GM19239 (cell line): Measurements from ENCODE around the gene MCU.
A peak's percentile ranks its signal among the peaks of the same experiment; 100 is the strongest.
"Not testable (repeated sequence)": the region's sequence is repeated elsewhere in the genome, so short reads cannot be mapped to it uniquely, and the experiment has no call there.

ENCODE experiments used
- DNase-seq: peaks from one replicate; pipeline ENCODE4 v3.0.0; 2011; ENCODE audit warnings: low spot score; ENCODE audit not compliant: insufficient read length
- FAIRE-seq: peaks from 2 replicates; lab custom pipeline; 2011; peaks lifted over from hg19 to GRCh38; lab: Jason Lieb, UNC

Gene MCU, protein sequence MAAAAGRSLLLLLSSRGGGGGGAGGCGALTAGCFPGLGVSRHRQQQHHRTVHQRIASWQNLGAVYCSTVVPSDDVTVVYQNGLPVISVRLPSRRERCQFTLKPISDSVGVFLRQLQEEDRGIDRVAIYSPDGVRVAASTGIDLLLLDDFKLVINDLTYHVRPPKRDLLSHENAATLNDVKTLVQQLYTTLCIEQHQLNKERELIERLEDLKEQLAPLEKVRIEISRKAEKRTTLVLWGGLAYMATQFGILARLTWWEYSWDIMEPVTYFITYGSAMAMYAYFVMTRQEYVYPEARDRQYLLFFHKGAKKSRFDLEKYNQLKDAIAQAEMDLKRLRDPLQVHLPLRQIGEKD

GRCh38 chr10:72691863-72692743 is at the start of gene MCU:
MCU (plus strand) TSS chr10:72692143; CDS start chr10:72692152, 9 bp downstream.
- peak; percentile 88 for DNase-seq
- peak; percentile 88 for FAIRE-seq

DNA sequence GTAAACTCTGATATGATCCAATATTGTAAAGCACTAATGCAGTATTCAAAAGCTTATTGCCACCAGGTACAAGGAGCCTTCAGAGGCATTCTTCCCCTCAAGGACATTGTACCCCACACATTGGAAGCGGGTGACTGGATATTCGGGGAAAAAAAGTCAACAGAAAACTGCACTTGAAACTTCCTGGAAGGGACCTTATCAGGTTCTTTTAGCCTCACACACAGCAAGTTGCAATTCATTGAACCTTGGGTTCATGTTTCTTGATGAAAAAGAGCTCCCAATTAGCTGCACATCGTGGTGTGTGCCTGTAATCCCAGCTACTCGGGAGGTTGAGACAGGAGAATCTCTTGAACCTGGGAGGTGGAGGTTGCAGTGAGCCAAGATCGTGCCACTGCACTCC is 49.6 kb upstream of the MCU start:
- no peak for DNase-seq
- no peak for FAIRE-seq

GRCh38 chr10:72645263-72645858 is 46.6 kb upstream of the MCU start:
- FAIRE-seq (no peak), DNase-seq (no peak)

DNA sequence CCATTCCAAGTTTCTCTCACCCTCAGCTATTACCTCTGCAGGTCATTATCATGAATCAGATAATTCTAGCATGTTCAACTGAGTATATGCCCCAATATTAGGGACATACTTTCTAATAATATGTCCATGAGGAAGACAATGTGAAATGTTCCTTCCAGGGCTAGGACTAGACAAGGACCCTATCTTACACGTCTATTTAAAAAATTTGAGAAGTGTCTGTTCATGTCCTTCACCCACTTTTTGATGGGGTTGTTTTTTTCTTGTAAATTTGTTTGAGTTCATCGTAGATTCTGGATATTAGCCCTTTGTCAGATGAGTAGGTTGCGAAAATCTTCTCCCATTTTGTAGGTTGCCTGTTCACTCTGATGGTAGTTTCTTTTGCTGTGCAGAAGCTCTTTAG is 45.0 kb upstream of the MCU start:
- FAIRE-seq: not testable (repeated sequence)

DNA sequence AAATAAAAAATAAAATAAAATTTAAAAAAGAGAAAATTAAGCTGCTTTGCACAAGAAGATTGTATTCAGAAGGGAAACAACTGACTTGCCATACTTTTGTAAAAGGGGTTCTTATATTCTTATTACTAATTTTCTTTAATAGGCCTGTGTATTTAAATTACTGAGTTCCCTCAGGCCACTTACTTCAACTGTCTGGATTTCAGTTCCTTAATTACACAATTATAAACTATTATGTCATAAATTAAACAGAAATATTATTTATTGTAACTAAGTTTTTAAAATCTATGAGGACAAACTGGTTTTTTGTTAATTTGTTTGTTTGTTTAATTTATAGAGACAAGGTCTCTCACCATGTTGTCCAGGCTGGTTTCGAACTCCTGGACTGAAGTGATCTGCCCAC is 43.6 kb upstream of the MCU start:
- no peak for FAIRE-seq

More for the DNA sequence above, 45.0 kb upstream of the MCU start:
- DNase-seq: not testable (repeated sequence)

DNA sequence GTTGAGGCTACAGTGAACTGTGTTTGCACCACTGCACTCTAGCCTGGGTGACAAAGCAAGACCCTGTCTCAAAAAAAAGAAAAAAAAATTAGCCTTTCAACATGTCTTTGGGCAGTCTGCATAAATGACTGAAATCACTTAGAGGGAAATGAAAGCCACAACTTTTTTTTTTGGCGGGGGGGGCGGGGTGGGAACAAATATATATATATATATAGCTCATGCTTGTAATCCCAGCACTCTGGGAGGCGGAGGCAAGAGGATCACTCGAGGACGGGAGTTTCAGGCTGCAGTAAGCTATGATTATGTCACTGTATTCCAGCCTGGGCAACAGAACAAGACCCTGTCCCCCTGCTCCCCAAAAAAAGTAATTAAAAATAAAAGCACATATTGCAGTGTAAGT is 42.7 kb upstream of the MCU start:
- no peak for FAIRE-seq
- DNase-seq: no peak

More for the DNA sequence above, 43.6 kb upstream of the MCU start:
- DNase-seq: no peak

GRCh38 chr10:72653383-72654096 is 38.4 kb upstream of the MCU start:
- no peak for FAIRE-seq
- DNase-seq: no peak

DNA sequence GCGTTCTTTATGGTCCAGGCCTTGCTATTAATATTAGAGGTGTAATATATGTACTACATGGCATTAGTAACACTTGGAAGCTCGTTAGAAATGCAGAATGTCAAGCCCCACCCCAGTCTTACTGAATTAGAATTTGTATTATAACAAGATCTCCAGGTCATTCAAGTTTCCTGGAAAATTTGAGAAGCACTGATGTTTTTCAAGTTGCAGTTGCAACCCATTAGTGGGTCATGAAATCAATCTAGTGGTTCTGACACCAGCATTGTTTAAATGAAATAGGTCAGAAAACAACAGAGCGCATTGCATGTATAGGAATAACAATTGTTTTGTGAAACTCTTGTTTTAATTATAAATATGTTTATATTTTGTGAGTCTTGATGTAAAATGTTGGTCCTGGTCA is 37.2 kb upstream of the MCU start:
- no peak for FAIRE-seq

DNA sequence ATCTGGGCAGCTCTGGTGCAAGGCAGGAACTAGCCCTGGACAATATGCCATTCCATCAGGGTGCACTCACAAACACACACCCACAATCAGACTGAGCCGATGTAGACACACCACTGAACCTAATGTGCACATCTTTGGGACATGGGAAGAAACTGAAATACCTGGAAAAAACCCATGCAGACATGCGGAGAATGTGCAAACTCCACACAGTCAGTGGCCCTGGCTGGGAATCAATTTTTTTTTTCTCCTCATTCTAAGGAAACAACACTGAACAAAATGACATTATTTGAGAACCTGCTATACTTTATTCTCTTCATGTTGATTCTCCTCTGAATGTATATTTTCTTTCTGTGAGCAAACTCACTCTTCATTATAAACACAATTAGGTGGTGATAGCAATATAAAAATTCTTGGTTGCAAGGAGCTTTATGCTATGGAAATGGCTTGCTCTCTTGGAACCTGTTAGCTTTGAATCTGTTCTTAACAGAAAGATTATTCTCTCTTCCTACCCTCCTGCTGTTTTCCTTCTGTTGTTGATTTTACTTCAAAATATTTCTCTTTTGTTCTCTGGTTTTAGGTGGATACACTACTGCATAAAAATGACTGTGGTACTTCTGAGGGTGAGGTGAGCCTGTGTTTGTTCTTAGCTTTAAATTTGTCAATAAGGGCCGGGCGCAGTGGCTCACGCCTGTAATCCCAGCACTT is 33.1 kb upstream of the MCU start:
- FAIRE-seq (no peak), DNase-seq (no peak)

More for the DNA sequence above, 37.2 kb upstream of the MCU start:
- no peak for DNase-seq

- DNase-seq: no peak
- no peak for FAIRE-seq
Measured at GRCh38 chr10:72659694-72660093, 32.2 kb upstream of the MCU start.

DNA sequence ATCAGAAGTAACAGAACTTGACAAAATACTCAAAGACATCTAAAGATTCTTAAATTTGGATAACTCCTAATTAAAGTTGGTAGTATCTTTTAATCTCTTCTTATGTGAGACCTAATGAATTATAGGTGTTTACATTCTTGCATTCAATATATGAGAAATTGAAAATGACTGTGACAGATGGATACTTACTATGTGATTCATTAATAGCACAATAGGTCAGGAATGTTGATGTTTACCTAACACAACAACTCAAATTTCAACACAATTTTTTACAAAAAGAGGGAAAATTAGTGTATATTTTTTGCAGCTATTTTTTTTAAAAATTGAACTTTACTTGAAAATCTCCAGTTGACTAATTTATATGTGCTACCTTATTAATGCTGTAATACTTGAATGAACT is 31.7 kb upstream of the MCU start:
- no peak for FAIRE-seq
- no peak for DNase-seq

DNA sequence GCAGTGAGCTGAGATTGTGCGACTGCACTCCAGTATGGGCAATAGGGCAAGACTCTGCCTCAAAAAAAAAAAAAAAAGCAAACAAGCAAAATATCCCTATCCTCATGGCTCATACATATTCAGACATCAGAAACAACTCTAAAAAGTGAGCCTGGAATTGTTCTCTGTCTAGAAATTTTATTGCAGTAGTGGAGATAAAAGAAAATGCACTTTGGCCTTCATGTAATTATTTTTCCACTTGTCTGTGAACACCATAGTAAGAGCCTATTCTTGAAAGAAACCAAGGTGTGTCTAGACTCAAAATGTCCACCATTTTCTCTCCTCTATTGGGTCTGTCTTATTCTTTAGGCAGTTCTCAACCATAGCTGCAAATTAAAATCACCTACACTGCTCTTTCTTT is 30.5 kb upstream of the MCU start:
- DNase-seq (no peak), FAIRE-seq (no peak)

DNA sequence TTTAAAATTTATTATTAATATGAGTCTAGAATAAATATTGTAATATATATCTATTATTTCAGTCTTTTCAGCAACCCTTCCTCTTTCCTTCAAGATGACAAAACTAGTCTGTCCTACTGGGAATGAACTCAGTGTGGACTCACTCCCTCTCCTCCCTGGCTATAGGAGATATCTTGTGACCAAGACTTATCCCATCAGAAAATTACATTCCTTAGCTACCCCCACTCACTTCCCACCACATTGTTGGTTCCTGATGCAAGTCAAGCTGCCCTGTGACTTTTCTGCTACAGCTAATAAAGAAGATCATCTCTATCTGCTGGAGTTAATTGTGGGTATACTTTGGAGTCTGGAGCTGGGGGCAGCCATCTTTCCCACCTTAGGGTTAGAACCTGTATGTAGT is 28.0 kb upstream of the MCU start:
- no peak for DNase-seq

DNA sequence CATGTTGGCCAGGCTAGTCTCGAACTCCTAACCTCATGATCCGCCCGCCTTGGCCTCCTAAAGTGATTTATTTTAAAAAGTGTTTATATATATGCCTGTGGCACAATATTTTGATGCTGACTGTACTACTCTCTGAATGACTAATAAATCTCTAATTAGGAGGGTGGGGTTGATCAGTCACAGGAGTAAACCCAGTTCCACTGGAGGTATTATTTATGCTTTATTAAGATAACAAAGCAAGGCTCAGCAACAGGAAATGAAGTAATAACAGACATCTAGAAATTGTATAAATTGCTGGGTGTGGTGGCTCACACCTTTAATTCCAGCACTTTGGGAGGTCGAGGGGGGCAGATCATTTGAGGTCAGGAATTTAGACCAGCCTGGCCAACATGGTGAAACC is 26.0 kb upstream of the MCU start:
- FAIRE-seq (no peak), DNase-seq (no peak)

More for the DNA sequence above, 28.0 kb upstream of the MCU start:
- FAIRE-seq: no peak

DNA sequence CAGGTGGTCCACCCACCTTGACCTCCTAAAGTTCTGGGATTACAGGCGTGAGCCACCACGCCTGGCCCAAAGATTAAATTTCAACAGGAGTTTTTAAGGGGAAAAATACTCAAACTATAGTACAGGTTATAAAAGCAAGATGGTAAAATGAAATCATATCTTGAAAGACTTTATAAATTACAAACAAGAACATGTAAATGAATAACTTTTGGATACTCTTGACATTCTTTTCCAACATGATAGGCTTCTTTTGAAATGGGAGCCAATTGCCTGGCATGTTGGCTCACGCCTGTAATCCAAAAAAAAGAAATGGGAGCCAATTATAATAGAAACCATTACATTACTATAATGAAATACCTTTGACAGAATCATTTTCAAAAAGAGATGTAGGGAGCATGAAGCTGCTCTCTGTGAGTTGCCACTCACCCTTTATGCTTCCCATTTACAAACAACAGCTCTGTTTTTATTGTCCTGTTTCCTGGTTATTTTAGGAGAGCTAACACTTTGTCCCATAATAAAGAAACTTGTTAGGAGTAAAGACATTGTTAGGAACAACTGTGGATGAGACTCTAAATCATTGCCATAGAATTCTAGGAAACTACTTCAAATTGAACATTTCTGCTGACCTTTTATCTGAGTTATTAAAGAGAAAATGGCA is 24.6 kb upstream of the MCU start:
- no peak for FAIRE-seq

DNA sequence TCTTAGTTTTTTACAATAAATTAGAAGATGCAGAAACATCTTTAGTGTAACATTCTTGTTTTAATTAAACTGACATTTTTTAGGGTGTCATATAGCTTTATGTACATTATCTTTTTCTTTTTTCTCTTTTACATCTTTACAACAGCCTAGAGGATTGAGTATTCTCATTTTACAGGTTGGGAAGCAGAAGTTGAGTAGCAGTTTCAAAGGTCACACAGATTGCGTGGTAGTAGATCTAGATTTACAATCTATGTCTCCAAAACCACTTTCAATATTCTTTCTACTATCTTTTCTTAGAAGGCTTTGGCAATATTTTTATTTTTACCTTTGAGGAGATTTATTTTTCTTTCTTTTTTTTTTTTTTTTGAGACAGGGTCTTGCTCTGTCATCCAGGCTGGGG is 18.7 kb upstream of the MCU start:
- FAIRE-seq (no peak), DNase-seq (no peak)

More for the DNA sequence above, 24.6 kb upstream of the MCU start:
- DNase-seq: no peak

DNA sequence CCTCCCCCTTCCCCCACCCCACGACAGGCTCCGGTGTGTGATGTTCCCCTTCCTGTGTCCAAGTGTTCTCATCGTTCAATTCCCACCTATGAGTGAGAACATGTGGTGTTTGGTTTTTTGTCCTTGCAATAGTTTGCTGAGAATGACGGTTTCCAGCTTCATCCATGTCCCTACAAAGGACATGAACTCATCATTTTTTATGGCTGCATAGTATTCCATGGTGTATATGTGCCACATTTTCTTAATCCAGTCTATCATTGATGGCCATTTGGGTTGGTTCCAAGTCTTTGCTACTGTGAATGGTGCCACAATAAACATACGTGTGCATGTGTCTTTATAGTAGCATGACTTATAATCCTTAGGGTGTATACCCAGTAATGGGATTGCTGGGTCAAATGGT is 17.8 kb upstream of the MCU start:
- FAIRE-seq, DNase-seq: not testable (repeated sequence)

DNA sequence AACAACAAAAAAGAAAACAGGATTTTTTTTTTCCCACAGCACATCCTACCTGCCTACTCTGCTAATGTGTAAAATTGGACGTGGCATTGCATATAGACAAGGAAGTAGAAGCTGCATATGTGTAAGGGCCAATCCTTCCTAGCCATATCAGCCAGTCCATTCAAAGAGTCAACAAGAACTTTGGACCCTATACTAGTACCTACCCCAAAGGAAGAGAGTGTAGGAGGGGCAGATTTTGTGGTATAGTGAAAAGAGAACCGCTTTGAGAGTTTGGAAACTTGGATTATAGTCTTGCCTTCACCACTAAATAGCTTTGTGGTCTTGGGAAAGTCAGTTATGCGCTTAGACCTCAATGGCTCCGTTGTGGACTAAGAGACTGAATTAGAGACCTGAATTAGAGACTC is 12.1 kb upstream of the MCU start:
- no peak for FAIRE-seq

DNA sequence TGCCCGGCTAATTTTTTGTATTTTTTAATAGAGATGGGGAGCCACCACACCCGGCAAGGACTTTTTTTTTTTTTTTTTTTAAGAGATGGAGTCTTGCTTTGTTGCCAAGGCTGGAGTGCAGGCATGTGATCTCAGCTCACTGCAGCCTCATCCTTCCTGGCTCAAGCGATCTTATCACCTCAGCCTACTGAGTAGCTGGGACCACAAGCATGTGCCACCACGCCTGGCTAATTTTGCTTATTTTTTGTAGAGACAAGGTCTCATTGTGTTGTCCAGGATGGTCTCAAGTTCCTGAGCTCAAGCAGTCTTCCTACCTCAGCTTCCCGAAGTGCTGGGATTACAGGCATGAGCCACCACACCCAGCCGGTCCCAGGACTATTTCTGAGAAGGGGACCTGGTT is 9.3 kb upstream of the MCU start:
- no peak for FAIRE-seq
- no peak for DNase-seq

More for the DNA sequence above, 12.1 kb upstream of the MCU start:
- no peak for DNase-seq
